H1 (cell line): Measurements from ENCODE around the gene LIPC. TPM values are rescaled to one million over a fixed set of nuclear protein-coding genes. Genes with fewer than 3 reads are reported as not detected.

Experiments
- CTCF ChIA-PET: fragments of 300-600 bp; sonication (Branson Sonifier 250); formaldehyde crosslinking; loops from one replicate; lab custom pipeline; 2021; ENCODE audit not compliant: partially characterized antibody; lab: Charles Lee
- POLR2A ChIA-PET: fragments of 300-600 bp; sonication (Branson Sonifier 250); formaldehyde crosslinking; loops from one replicate; lab custom pipeline; 2021; ENCODE audit warnings: inconsistent platforms; ENCODE audit not compliant: partially characterized antibody; lab: Charles Lee
- DNase-seq, 2 experiments: peaks; one replicate each; pipeline versions ENCODE4 v3.0.0 to v3.0.0-alpha.2; 2010 to 2022; ENCODE audit warnings: low spot score in 2 of 2, low read depth in 1 of 2, mixed read lengths in 1 of 2
- FAIRE-seq: peaks from 2 replicates; lab custom pipeline; 2011; peaks lifted over from hg19 to GRCh38; lab: Jason Lieb, UNC
- H2AFZ ChIP-seq: 2 replicates; pipeline ENCODE4 v1.8.1; 2012; ENCODE audit warnings: low read length, inconsistent platforms
- H2AK5ac ChIP-seq: 2 replicates; pipeline ENCODE4 v1.6.1; 2013; ENCODE audit warnings: low read depth, low read length
- H2BK120ac ChIP-seq: replicated peaks from 2 replicates; pipeline ENCODE3; 2013; ENCODE audit warnings: low read depth, low read length, inconsistent platforms
- H2BK12ac ChIP-seq: 2 replicates; pipeline ENCODE4 v1.6.1; 2013; ENCODE audit warnings: low read depth, low read length
- H2BK15ac ChIP-seq: 2 replicates; pipeline ENCODE4 v1.6.1; 2013; ENCODE audit warnings: low read length
- H2BK20ac ChIP-seq: 2 replicates; pipeline ENCODE4 v1.6.1; 2013; ENCODE audit warnings: low read length
- H2BK5ac ChIP-seq: 2 replicates; pipeline ENCODE4 v1.6.1; 2013; ENCODE audit warnings: low read depth, low read length
- H3K14ac ChIP-seq: 2 replicates; pipeline ENCODE4 v1.6.1; 2013; ENCODE audit warnings: inconsistent platforms; ENCODE audit not compliant: insufficient read length
- H3K18ac ChIP-seq: 2 replicates; pipeline ENCODE4 v1.6.1; 2013; ENCODE audit warnings: low read length; ENCODE audit errors: extremely low read depth
- H3K23ac ChIP-seq: 2 replicates; pipeline ENCODE4 v1.6.1; 2013; ENCODE audit warnings: inconsistent platforms; ENCODE audit not compliant: insufficient read length
- H3K23me2 ChIP-seq: 2 replicates; pipeline ENCODE4 v1.6.1; 2013; ENCODE audit warnings: low read depth, low read length
- H3K27ac ChIP-seq: 2 replicates; pipeline ENCODE4 v1.6.1; 2011; ENCODE audit warnings: low read depth, low read length, inconsistent platforms
- H3K27me3 ChIP-seq, 4 experiments: replicated peaks in 1 of 4; 1 replicate in 1 of 4; 2 replicates in 3 of 4; pipeline versions ENCODE4 v1.6.1 to v1.8.1; 2011 to 2013; ENCODE audit warnings: low read length in 3 of 4, mild to moderate bottlenecking in 3 of 4, inconsistent platforms in 2 of 4, mixed read lengths in 2 of 4, moderate library complexity in 1 of 4; ENCODE audit not compliant: control insufficient read depth in 3 of 4, insufficient read depth in 3 of 4; ENCODE audit errors: extremely low read depth in 1 of 4
- H3K36me3 ChIP-seq, 4 experiments: 2 replicates each; pipeline versions ENCODE4 v1.6.1 to v1.8.1; 2011 to 2013; ENCODE audit warnings: mild to moderate bottlenecking in 4 of 4, low read length in 3 of 4, moderate library complexity in 2 of 4, control low read depth in 1 of 4, inconsistent platforms in 1 of 4; ENCODE audit not compliant: insufficient read depth in 4 of 4, control insufficient read depth in 2 of 4
- H3K4ac ChIP-seq: replicated peaks from 2 replicates; pipeline ENCODE3; 2013; ENCODE audit warnings: low read length, low read depth, mixed read lengths, inconsistent platforms; ENCODE audit not compliant: insufficient read length
- H3K4me1 ChIP-seq, 4 experiments: replicated peaks in 1 of 4; 1 replicate in 1 of 4; 2 replicates in 3 of 4; pipeline versions ENCODE4 v1.6.1 to v1.8.1; 2011 to 2013; ENCODE audit warnings: low read length in 3 of 4, inconsistent platforms in 2 of 4, mixed read lengths in 1 of 4; ENCODE audit not compliant: insufficient read depth in 4 of 4, control insufficient read depth in 3 of 4
- H3K4me2 ChIP-seq, 2 experiments: 2 replicates each; pipeline versions ENCODE4 v1.6.1 to v1.8.1; 2011 to 2013; ENCODE audit warnings: low read depth in 2 of 2, low read length in 2 of 2, control low read depth in 1 of 2, inconsistent platforms in 1 of 2, mild to moderate bottlenecking in 1 of 2; ENCODE audit not compliant: insufficient read depth in 1 of 2
- H3K4me3 ChIP-seq, 4 experiments: fragments of 200-600, 300-600 bp in 1 of 4; sonication (generic), shearing (Covaris generic), sonication (Bioruptor Twin) in 1 of 4; 2 replicates each; pipeline versions ENCODE4 v1.5.1 to v1.8.1; 2011 to 2016; ENCODE audit warnings: low read length in 4 of 4, low read depth in 3 of 4, control low read depth in 2 of 4, inconsistent platforms in 2 of 4, mild to moderate bottlenecking in 2 of 4, mixed read lengths in 1 of 4, moderate library complexity in 1 of 4; ENCODE audit not compliant: insufficient read depth in 2 of 4; ENCODE audit errors: extremely low read depth in 1 of 4
- H3K56ac ChIP-seq: replicated peaks from 2 replicates; pipeline ENCODE3; 2013; ENCODE audit warnings: low read depth, mild to moderate bottlenecking, mixed read lengths, low read length, inconsistent platforms; ENCODE audit not compliant: insufficient read length
- H3K79me1 ChIP-seq: 2 replicates; pipeline ENCODE4 v1.6.1; 2013; ENCODE audit warnings: low read depth, low read length, control low read depth
- H3K79me2 ChIP-seq, 2 experiments: 2 replicates each; pipeline versions ENCODE4 v1.6.1 to v1.8.1; 2012 to 2013; ENCODE audit warnings: low read length in 2 of 2, mild to moderate bottlenecking in 2 of 2, inconsistent platforms in 1 of 2; ENCODE audit not compliant: insufficient read depth in 2 of 2, control insufficient read depth in 1 of 2
- H3K9ac ChIP-seq, 4 experiments: replicated peaks in 1 of 4; 1 replicate in 1 of 4; 2 replicates in 3 of 4; pipeline versions ENCODE4 v1.6.1 to v1.8.1; 2011 to 2013; ENCODE audit warnings: low read depth in 3 of 4, low read length in 3 of 4, control low read depth in 2 of 4, mild to moderate bottlenecking in 2 of 4, moderate library complexity in 2 of 4, inconsistent platforms in 1 of 4; ENCODE audit errors: extremely low read depth in 1 of 4
- H3K9me3 ChIP-seq, 2 experiments: 2 replicates each; pipeline versions ENCODE4 v1.6.1 to v1.8.1; 2012 to 2013; ENCODE audit warnings: mild to moderate bottlenecking in 2 of 2, moderate library complexity in 2 of 2, control low read depth in 1 of 2, inconsistent platforms in 1 of 2, low read depth in 1 of 2, low read length in 1 of 2, mixed read lengths in 1 of 2; ENCODE audit not compliant: insufficient read depth in 2 of 2
- H4K20me1 ChIP-seq, 2 experiments: replicated peaks in 1 of 2; 2 replicates each; pipeline versions ENCODE3 to v1.8.1; 2011 to 2013; ENCODE audit warnings: inconsistent platforms in 2 of 2, low read length in 2 of 2, mild to moderate bottlenecking in 1 of 2; ENCODE audit not compliant: insufficient read depth in 2 of 2, control insufficient read depth in 1 of 2
- H4K5ac ChIP-seq: 2 replicates; pipeline ENCODE4 v1.6.1; 2013; ENCODE audit warnings: low read length, low read depth, mixed read lengths, inconsistent platforms; ENCODE audit not compliant: insufficient read length
- H4K8ac ChIP-seq: 2 replicates; pipeline ENCODE4 v1.8.0; 2013; ENCODE audit warnings: mild to moderate bottlenecking, moderate library complexity, low read length, inconsistent platforms; ENCODE audit not compliant: insufficient read depth; ENCODE audit errors: extremely low read depth
- H4K91ac ChIP-seq: replicated peaks from 2 replicates; pipeline ENCODE3; 2013; ENCODE audit warnings: low read length, mixed read lengths, inconsistent platforms; ENCODE audit not compliant: insufficient read length
- CBX8 ChIP-seq: fragments of 300-800, 300-1000 bp; sonication (generic); IDR thresholded peaks from 2 replicates; pipeline ENCODE4 v1.7.1; 2016; ENCODE audit warnings: low read depth, low read length, borderline replicate concordance
- CTBP2 ChIP-seq: IDR thresholded peaks from 2 replicates; pipeline ENCODE4 v1.7.0; 2011; ENCODE audit warnings: borderline replicate concordance, mild to moderate bottlenecking, moderate library complexity, mixed read lengths, low read length; ENCODE audit not compliant: insufficient read depth, insufficient read length
- GABPA ChIP-seq: IDR thresholded peaks from 2 replicates; pipeline ENCODE4 v1.6.1; 2011; ENCODE audit warnings: mild to moderate bottlenecking, low read length, moderate library complexity, borderline replicate concordance; ENCODE audit not compliant: insufficient read depth
- HDAC6 ChIP-seq: IDR thresholded peaks from one replicate; pipeline ENCODE4 v1.7.1; 2012; ENCODE audit warnings: low read depth, mild to moderate bottlenecking, inconsistent platforms, low read length, moderate library complexity
- KDM1A ChIP-seq: fragments of 200-600, 300-600 bp; sonication (generic); IDR thresholded peaks from 2 replicates; pipeline ENCODE4 v1.7.1; 2016; ENCODE audit warnings: mild to moderate bottlenecking, low read length, borderline replicate concordance
- NANOG ChIP-seq: IDR thresholded peaks from 2 replicates; pipeline ENCODE4 v1.6.1; 2011; ENCODE audit warnings: low read length, low read depth, mild to moderate bottlenecking, inconsistent platforms; ENCODE audit not compliant: insufficient read depth, poor library complexity, severe bottlenecking
- RNF2 ChIP-seq: fragments of 200-900, 300-1000 bp; sonication (generic); IDR thresholded peaks from 2 replicates; pipeline ENCODE4 v1.7.1; 2016; ENCODE audit warnings: borderline replicate concordance, low read depth, mild to moderate bottlenecking, antibody characterized with exemption, low read length; ENCODE audit not compliant: poor library complexity, severe bottlenecking; ENCODE audit errors: missing control alignments
- SAP30 ChIP-seq: fragments of 300-600 bp; sonication (generic); IDR thresholded peaks from 2 replicates; pipeline ENCODE4 v1.7.1; 2012; ENCODE audit warnings: low read length, moderate library complexity, mild to moderate bottlenecking, inconsistent platforms; ENCODE audit not compliant: insufficient read depth, insufficient replicate concordance
- SRF ChIP-seq: IDR thresholded peaks from 2 replicates; pipeline ENCODE4 v1.6.1; 2011; ENCODE audit warnings: mild to moderate bottlenecking, low read depth, low read length, moderate library complexity
- WGBS, 2 experiments: shearing (Covaris generic) in 1 of 2; methylation state at CpG; one replicate each; pipeline versions ENCODE4 v1.1.6 to v1.1.7; 2013 to 2015; ENCODE audit warnings: low lambda C conversion rate in 2 of 2, mixed read lengths in 2 of 2, inconsistent platforms in 1 of 2, low coverage in 1 of 2, missing lambda C conversion rate in 1 of 2; ENCODE audit not compliant: insufficient replicate concordance in 2 of 2, insufficient coverage in 1 of 2, insufficient read length in 1 of 2; ENCODE audit errors: extremely low coverage in 1 of 2, missing lambda C conversion rate in 1 of 2; 5-methylcytosine and 5-hydroxymethylcytosine counted together
- polyA plus RNA-seq, 7 experiments: library from polyadenylated mRNA; depleted of rRNA in 3 of 7; stranded (reverse) in 5 of 7; unstranded in 2 of 7; fragments of >200 nt in 5 of 7; fragments of 200-250 nt in 2 of 7; gene quantifications; 1 replicate in 5 of 7; 2 replicates in 1 of 7; 4 replicates in 1 of 7; pipeline versions ENCODE4 v1.2.1 to v1.2.3, GENCODE V29; 2011 to 2013; ENCODE audit warnings: missing spikeins in 2 of 7, mixed read lengths in 2 of 7
- total RNA-seq: library from RNA; stranded (reverse); fragmentation: NEBNext Ultra II Directional; extraction: Animal tissue kit (Norgen Biotek cat#: 25700); gene quantifications from 2 replicates; pipeline ENCODE4 v1.2.1, GENCODE V29; 2021
- TF ChIP-seq, protein P1 (sequence below): IDR thresholded peaks from 2 replicates; pipeline ENCODE4 v1.6.1; 2011; ENCODE audit warnings: low read length, improper control_type of control experiment

The LIPC gene
- total and polyA plus RNA-seq, 2 of the 8 experiments (the other 6 are each of a cell fraction or from before 2014, with no cell fraction given) = not detected

DNA sequence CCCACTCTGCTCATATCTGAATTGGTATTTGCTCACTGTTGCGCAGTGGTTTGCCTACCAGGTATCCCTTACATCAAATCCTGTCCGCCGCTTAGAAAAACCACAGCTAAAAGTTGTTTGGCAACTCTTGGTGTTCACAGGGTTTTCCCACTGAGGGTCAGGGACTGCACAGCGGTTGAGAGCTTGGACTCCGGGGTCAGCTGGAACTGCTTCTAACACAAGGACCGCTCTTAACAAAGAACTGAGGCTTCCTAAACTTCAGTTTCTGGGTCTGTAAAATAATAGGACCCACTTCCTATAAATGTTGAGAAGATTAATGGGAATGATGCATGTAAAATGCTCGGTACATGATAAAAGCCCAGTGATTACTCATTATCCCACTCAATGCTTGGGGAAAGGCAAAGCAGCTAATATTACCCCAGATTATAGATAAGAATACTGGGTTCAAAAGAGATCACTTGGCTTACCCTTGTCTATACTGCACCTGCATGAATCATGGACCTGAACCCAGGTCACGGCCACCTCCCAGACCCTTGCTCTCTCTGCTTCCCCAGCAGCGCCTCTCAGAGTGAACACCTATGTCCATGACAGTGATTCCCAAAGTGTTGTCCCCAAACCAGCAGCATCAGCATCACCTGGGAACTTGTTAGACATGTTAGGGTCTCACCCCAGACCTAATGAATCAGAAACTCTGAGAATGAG, 36.1 kb downstream of the LIPC start:
- H3K4me1 ChIP-seq = peaks cover 0 to 5% (median 2%) of the 10 kb centered on the region in 4 experiments; a peak in 3 of 7 replicates
- no peak overlapping the region for H2BK15ac ChIP-seq
- H3K9ac ChIP-seq = no peak overlapping the region
- H3K23ac ChIP-seq = no peak overlapping the region
- H2AFZ ChIP-seq = peak overlapping the region; percentile 9; the same call in 1 of the 2 replicates
- no peak overlapping the region; the same call in 1 of the 2 replicates for H2AK5ac ChIP-seq
- H3K9me3 ChIP-seq = no peaks in the 10 kb centered on the region; a peak in 1 of 4 replicates
- H2BK12ac ChIP-seq = no peak overlapping the region
- H3K27me3 ChIP-seq = no peaks in the 10 kb centered on the region; a peak in 1 of 7 replicates
- H3K4ac ChIP-seq = no peak overlapping the region
- no peaks in the 10 kb centered on the region for H3K79me2 ChIP-seq
- H3K4me3 ChIP-seq = no peak overlapping the region
- H2BK120ac ChIP-seq = no peak overlapping the region
- H2BK5ac ChIP-seq = no peak overlapping the region
- DNase-seq = no peak
- H4K8ac ChIP-seq = no peak overlapping the region
- no peak overlapping the region for H3K14ac ChIP-seq
- CTCF ChIA-PET = interaction anchor here (0.6 to 1.1 kb wide), 3 partner anchors 8 to 25 kb away, joined by 3 to 4 read pairs (median 3); no protein-coding TSS in a partner anchor
- no peak overlapping the region for H4K91ac ChIP-seq
- no peak overlapping the region for H3K56ac ChIP-seq
- H3K23me2 ChIP-seq = no peaks in the 10 kb centered on the region
- no peaks in the 10 kb centered on the region for H3K79me1 ChIP-seq
- no peaks in the 10 kb centered on the region for H3K36me3 ChIP-seq
- POLR2A ChIA-PET = no interaction called here
- WGBS, 2 experiments = 87% methylated on average over 9 of the region's 9 CpGs; no CpG with 5 or more reads in 1 of the 2 experiments
- no peak overlapping the region for H3K27ac ChIP-seq
- no peak overlapping the region for H4K5ac ChIP-seq
- H2BK20ac ChIP-seq = no peak overlapping the region
- H3K4me2 ChIP-seq = no peak overlapping the region
- no peak for FAIRE-seq
- H4K20me1 ChIP-seq = no peaks in the 10 kb centered on the region
- no peak overlapping the region for H3K18ac ChIP-seq
- TF ChIP-seq KDM1A (no peak), SAP30 (no peak), CTBP2 (no peak), RNF2 (no peak), SRF (no peak), NANOG (no peak), GABPA (no peak), CBX8 (no peak), HDAC6 (no peak)
- TF ChIP-seq, protein P1, sequence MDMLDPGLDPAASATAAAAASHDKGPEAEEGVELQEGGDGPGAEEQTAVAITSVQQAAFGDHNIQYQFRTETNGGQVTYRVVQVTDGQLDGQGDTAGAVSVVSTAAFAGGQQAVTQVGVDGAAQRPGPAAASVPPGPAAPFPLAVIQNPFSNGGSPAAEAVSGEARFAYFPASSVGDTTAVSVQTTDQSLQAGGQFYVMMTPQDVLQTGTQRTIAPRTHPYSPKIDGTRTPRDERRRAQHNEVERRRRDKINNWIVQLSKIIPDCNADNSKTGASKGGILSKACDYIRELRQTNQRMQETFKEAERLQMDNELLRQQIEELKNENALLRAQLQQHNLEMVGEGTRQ = no peak
